Uterus (tissue), 4 donors: ENCODE results near the gene NEK8. TPM values are rescaled to one million over a fixed set of nuclear protein-coding genes. Genes with fewer than 3 reads are reported as not detected.

Source experiments
- DNase-seq, 2 donors: peaks; one replicate each; pipeline ENCODE4 v3.0.0-alpha.2; 2019 to 2020
- H3K27ac ChIP-seq, 2 donors: fragments of 200-600 bp; sonication (generic); 1 replicate in 1 of 2; 2 replicates in 1 of 2; pipeline ENCODE4 v1.5.1; 2016 to 2018
- H3K27me3 ChIP-seq, 2 donors: fragments of 200-600 bp; sonication (generic); one replicate each; pipeline ENCODE4 v1.5.1; 2018 to 2019; ENCODE audit warnings: control low read depth in 1 of 2
- H3K36me3 ChIP-seq, 2 donors: fragments of 200-600 bp; sonication (generic); one replicate each; pipeline ENCODE4 v1.5.1; 2019; ENCODE audit warnings: control low read depth in 1 of 2
- H3K4me1 ChIP-seq, 2 donors: fragments of 200-600 bp; sonication (generic); one replicate each; pipeline ENCODE4 v1.5.1; 2018 to 2019; ENCODE audit warnings: control low read depth in 1 of 2
- H3K4me3 ChIP-seq, 2 donors: fragments of 200-600 bp; sonication (generic); 1 replicate in 1 of 2; 2 replicates in 1 of 2; pipeline ENCODE4 v1.5.1; 2018 to 2019; ENCODE audit warnings: mild to moderate bottlenecking in 1 of 2
- H3K9me3 ChIP-seq, 2 donors: fragments of 200-600 bp; sonication (generic); one replicate each; pipeline ENCODE4 v1.5.1; 2019; ENCODE audit warnings: control low read depth in 1 of 2
- CTCF ChIP-seq, 4 experiments: fragments of 200-600 bp in 2 of 4; fragments of 450-650 bp in 2 of 4; sonication (generic) in 2 of 4; IDR thresholded peaks; one replicate each; pipeline ENCODE4 v1.5.1; 2016 to 2019; ENCODE audit warnings: antibody characterized with exemption in 4 of 4, mild to moderate bottlenecking in 2 of 4, moderate library complexity in 1 of 4
- POLR2A ChIP-seq, 2 donors: fragments of 450-650 bp; IDR thresholded peaks; one replicate each; pipeline ENCODE4 v1.6.1; 2016; ENCODE audit warnings: antibody characterized with exemption in 2 of 2, mild to moderate bottlenecking in 1 of 2, moderate library complexity in 1 of 2
- intact Hi-C: fragments of 100-400 bp; cut with DNase I; formaldehyde crosslinking; loops from one replicate; pipeline ENCODE4 v1.15.1; 2023; ENCODE audit warnings: low total_unique reads
- total RNA-seq, 4 donors: library from RNA; depleted of rRNA in 3 of 4; stranded (reverse); fragments of >200 nt in 3 of 4; gene quantifications; one replicate each; pipeline versions ENCODE4 v1.1.0 to v1.2.4, GENCODE V29; 2014 to 2023
- donor health status: DM: yes; HTN: yes; CAD: no.

The NEK8 gene
- total RNA-seq, 4 donors from 2014 or later = 1.2 to 5.0 (median 1.3) TPM; not detected in 1

GRCh38 chr17:28747051-28747691 is 18.6 kb downstream of the NEK8 start:
- no peak for DNase-seq
- Histone ChIP-seq H3K36me3 (no peaks in the 10 kb centered on the region), H3K9me3 (no peaks in the 10 kb centered on the region), H3K27ac (peak overlapping the region; percentile 86 to 91), H3K4me3 (no peak overlapping the region), H3K4me1 (peaks cover 0 to 11% of the 10 kb centered on the region in 2 donors), H3K27me3 (no peaks in the 10 kb centered on the region)
- intact Hi-C loops = no loop called here
- TF ChIP-seq CTCF (IDR thresholded peaks at IDR 0.05) (no peak), POLR2A (IDR thresholded peaks at IDR 0.05) (no peak)

- no peak for TF ChIP-seq POLR2A (IDR thresholded peaks at IDR 0.05)
- no peak for TF ChIP-seq CTCF (IDR thresholded peaks at IDR 0.05)
- Histone ChIP-seq H3K36me3 (no peaks in the 10 kb centered on the region), H3K27me3 (no peaks in the 10 kb centered on the region), H3K4me1 (peaks cover 0 to 11% of the 10 kb centered on the region in 2 donors), H3K4me3 (no peak overlapping the region), H3K27ac (no peak overlapping the region), H3K9me3 (no peaks in the 10 kb centered on the region)
- intact Hi-C loops = no loop called here
- DNase-seq = no peak
These were observed 19.5 kb downstream of the NEK8 start for GRCh38 chr17:28747801-28748750.

- Histone ChIP-seq H3K4me1 (peaks cover 0 to 11% of the 10 kb centered on the region in 2 donors), H3K4me3 (no peak overlapping the region), H3K27ac (peak overlapping the region in 1 of 2 donors; percentile 6), H3K36me3 (no peaks in the 10 kb centered on the region), H3K9me3 (no peaks in the 10 kb centered on the region), H3K27me3 (no peaks in the 10 kb centered on the region)
- TF ChIP-seq POLR2A (IDR thresholded peaks at IDR 0.05) (no peak), CTCF (IDR thresholded peaks at IDR 0.05) (no peak)
- intact Hi-C loops = no loop called here
- no peak for DNase-seq
These were observed 20.4 kb downstream of the NEK8 start for GRCh38 chr17:28748852-28749515.

- intact Hi-C loops = no loop called here
- no peak for DNase-seq
These were observed 21.1 kb downstream of the NEK8 start for GRCh38 chr17:28749516-28750177.

More at GRCh38 chr17:28749516-28750177, 21.1 kb downstream of the NEK8 start:
- Histone ChIP-seq H3K27ac (peak overlapping the region; percentile 6 to 59), H3K27me3 (no peaks in the 10 kb centered on the region), H3K9me3 (no peaks in the 10 kb centered on the region), H3K4me3 (no peak overlapping the region), H3K36me3 (no peaks in the 10 kb centered on the region), H3K4me1 (peaks cover 0 to 11% of the 10 kb centered on the region in 2 donors)
- no peak for TF ChIP-seq CTCF (IDR thresholded peaks at IDR 0.05)
